EH (cell line): Measurements from ENCODE around the gene CALR3.

Experiments
- DNase-seq: peaks from one replicate; pipeline ENCODE4 v3.0.0-alpha.2; 2015; ENCODE audit warnings: low read depth

Gene CALR3

GRCh38 chr19:16429066-16429758 is 66.8 kb downstream of the CALR3 start:
- no peak for DNase-seq
